Vein endothelial cell (primary cell): ENCODE data around the gene AEBP1. TPM values are rescaled to one million over a fixed set of nuclear protein-coding genes. Genes with fewer than 3 reads are reported as not detected.

Source experiments
- small RNA-seq: library from RNA; depleted of rRNA; stranded (forward); fragments of <200 nt; gene quantifications from one replicate; pipeline ENCODE3, GENCODE V24; 2012
- total RNA-seq: library from RNA; depleted of rRNA; stranded (reverse); fragments of >200 nt; gene quantifications from 2 replicates; pipeline ENCODE4 v1.2.3, GENCODE V29; 2012

Gene AEBP1
- total RNA-seq: 8.9 and 27.4 TPM in 2 replicates

GRCh38 chr7:44103923-44104859 is at the start of gene AEBP1:
AEBP1 (plus strand) TSS chr7:44104345; CDS start chr7:44104666, 321 bp downstream.

GRCh38 chr7:44065431-44066110 is 38.6 kb upstream of the AEBP1 start, which contains the start of gene PGAM2:
PGAM2 (minus strand) TSS chr7:44065567; CDS start chr7:44065529, 38 bp downstream.

GRCh38 chr7:44123190-44124003 is 19.3 kb downstream of the AEBP1 start, which contains the start of gene POLD2:
POLD2 (minus strand) TSS chr7:44123548; CDS start chr7:44122053, 1,495 bp downstream.

GRCh38 chr7:44141221-44141850 is 37.2 kb downstream of the AEBP1 start, which contains the start of gene MYL7:
MYL7 (minus strand) TSS chr7:44141332; CDS start chr7:44141305, 27 bp downstream.

Small RNA genes lying within 50 kb of the gene (small RNA-seq; reads per million reads assigned to genes)
- not detected for gene RNA5SP230

Other genes starting within 250 kb of the AEBP1 start
- 69.2 and 78.3 TPM in 2 replicates for gene MRPS24, start 234.8 kb upstream of the AEBP1 start, total RNA-seq
- 21.9 TPM in 2 replicates for gene URGCP, start 197.7 kb upstream of the AEBP1 start, total RNA-seq
- 17.3 and 18.1 TPM in 2 replicates for gene UBE2D4, start 177.9 kb upstream of the AEBP1 start, total RNA-seq
- gene SPDYE1, start 106.4 kb upstream of the AEBP1 start, total RNA-seq: not detected in 2 replicates
- gene DBNL, start 59.6 kb upstream of the AEBP1 start, total RNA-seq: 140 and 144 TPM in 2 replicates
- gene PGAM2, start 38.8 kb upstream of the AEBP1 start, total RNA-seq: not detected in 2 replicates
- gene POLM, start 21.8 kb upstream of the AEBP1 start, total RNA-seq: 16.9 and 27.8 TPM in 2 replicates
- 81.0 and 87.9 TPM in 2 replicates for gene POLD2, start 19.2 kb downstream of the AEBP1 start, total RNA-seq
- gene MYL7, start 37.0 kb downstream of the AEBP1 start, total RNA-seq: not detected in 2 replicates
- 0.19 and 0.65 TPM in 2 replicates for gene GCK, start 85.1 kb downstream of the AEBP1 start, total RNA-seq
- gene YKT6, start 96.6 kb downstream of the AEBP1 start, total RNA-seq: 128 and 138 TPM in 2 replicates
- 0.57 and 0.65 TPM in 2 replicates for gene CAMK2B, start 221.2 kb downstream of the AEBP1 start, total RNA-seq